Stimulated activated CD4-positive, alpha-beta T cell treated with anti-CD3 and anti-CD28 coated beads, TNF-alpha, amount 100 ng/mL, for 48 hours (primary cell): ENCODE results near the gene RHBDL1.

Experiments
- DNase-seq, 3 donors: peaks; one replicate each; pipeline ENCODE4 v3.0.0-alpha.2; 2020; ENCODE audit warnings: low read depth in 3 of 3

RHBDL1 gene

GRCh38 chr16:672851-673250 lies 2.6 kb upstream of the RHBDL1 start:
- DNase-seq, result no peak

DNA sequence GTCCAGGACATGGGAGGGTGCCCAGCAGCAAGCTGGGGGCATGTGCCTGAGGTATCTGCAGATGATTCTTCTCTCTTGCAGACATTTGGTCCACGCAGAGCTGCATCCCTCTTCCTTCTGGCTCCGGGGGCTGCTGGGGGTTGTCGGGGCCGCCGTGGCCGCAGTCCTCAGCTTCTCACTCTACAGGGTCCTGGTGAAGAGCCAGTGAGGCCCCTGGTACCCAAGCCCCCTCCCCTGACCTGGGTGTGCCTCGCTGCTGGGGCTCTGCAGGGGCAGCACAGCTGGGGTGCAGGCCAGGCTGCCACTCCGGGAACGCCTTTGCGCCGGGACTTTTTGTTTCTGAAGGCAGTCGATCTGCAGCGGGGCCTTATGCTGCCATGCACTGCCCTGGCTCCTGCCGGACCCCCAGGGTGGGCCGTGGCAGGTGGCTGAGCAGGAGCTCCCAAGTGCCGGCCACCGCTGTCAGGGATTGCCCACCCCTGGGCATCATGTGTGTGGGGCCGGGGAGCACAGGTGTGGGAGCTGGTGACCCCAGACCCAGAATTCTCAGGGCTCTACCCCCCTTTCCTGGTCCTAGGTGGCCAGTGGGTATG lies 2.0 kb upstream of the RHBDL1 start:
- DNase-seq, result no peak

GRCh38 chr16:674214-674881 lies 1.1 kb upstream of the RHBDL1 start:
- DNase-seq, result no peak

DNA sequence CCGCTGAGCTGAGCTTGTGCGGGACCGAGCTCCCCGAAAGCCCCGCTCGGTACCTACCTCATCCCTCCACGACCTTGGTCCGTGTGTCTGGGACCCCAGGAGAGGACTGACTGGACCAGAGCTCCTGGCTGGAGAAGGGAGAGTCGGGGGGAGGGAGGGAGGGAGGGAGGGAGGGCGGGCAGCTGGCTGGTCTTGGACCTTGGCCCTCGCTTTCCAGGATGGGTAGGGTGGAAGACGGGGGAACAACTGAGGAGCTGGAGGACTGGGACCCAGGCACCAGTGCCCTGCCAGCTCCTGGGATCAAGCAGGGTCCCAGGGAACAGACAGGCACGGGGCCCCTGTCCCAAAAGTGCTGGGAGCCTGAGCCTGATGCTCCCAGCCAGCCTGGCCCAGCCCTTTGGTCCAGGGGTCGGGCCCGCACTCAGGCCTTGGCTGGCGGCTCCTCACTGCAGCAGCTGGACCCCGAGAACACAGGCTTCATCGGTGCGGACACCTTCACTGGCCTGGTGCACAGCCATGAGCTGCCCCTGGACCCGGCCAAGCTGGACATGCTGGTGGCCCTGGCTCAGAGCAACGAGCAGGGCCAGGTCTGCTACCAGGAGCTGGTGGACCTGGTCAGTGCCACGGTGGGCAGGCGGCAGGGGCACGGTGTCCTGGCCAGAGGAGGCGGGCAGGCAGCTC lies 553 bp downstream of the RHBDL1 start:
- DNase-seq, result no peak

DNA sequence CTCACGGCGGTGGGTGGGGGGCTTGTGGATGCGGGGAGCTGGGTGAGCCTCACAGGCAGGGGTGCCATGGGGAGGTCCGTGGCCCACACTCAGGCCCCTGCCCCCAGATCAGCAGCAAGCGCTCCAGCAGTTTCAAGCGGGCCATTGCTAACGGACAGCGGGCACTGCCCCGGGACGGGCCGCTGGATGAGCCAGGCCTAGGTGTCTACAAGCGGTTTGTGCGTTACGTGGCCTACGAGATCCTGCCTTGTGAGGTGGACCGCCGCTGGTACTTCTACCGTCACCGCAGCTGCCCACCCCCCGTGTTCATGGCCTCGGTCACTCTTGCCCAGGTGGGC lies 1.1 kb downstream of the RHBDL1 start:
- no peak for DNase-seq

GRCh38 chr16:676913-677312 lies 1.4 kb downstream of the RHBDL1 start:
- no peak for DNase-seq

GRCh38 chr16:677316-678190 lies 2.1 kb downstream of the RHBDL1 start:
- no peak for DNase-seq

- DNase-seq, result no peak
Measured at GRCh38 chr16:678209-678857, 2.9 kb downstream of the RHBDL1 start.

DNA sequence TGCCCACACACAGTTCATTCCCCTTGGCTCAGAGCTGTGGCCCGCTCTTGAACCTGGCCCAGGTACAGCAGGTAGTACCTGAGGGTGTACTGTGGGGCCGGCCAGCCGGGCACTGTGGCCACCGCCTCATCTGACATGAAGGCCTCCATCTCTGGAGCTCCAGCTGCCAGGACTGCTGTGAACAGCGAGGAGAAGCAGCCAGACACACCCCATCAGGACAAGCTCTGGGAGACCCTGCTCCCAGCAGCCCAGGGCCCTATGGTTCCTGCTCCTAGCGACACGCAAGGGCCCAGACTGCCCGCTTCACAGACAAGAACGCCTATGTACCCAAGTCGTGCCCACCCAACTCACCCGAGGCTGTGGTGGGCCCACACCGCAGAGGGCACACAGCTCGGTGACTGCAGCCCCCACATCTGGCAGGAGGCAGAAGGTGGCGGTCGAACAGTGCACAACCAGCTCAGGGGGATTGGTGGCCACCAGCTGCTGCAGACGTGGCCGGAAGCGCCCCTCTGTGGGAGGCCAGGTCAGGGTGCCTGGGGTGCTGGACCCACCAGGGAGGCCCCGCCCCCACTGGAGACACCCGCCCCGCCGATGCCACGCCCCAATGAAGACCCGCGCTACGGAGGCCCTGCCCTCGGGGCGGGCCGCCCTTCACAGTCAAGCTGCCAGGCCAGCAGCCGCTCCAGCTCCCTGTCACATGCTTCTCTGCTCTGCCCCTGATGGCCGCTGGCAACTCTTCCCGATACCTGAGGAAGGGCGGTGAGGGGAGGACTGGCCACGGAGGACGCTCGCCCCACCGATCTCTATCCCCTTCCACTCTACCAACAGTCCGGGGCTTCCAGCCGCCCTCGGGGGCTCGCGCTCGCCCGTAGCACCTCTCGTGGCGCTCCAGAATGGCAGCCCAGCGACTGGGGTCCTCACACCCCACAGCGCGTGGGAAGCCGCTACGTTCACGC lies 3.7 kb downstream of the RHBDL1 start:
- peak in 1 of 3 donors; percentile 37 for DNase-seq

GRCh38 chr16:679814-680624 lies 4.5 kb downstream of the RHBDL1 start, which contains the start of gene STUB1:
TSS of gene STUB1 (plus strand) at chr16:680410. CDS start at chr16:680526, 116 bp downstream.
- DNase-seq, result peak; percentile 84 to 93 (median 87)

DNA sequence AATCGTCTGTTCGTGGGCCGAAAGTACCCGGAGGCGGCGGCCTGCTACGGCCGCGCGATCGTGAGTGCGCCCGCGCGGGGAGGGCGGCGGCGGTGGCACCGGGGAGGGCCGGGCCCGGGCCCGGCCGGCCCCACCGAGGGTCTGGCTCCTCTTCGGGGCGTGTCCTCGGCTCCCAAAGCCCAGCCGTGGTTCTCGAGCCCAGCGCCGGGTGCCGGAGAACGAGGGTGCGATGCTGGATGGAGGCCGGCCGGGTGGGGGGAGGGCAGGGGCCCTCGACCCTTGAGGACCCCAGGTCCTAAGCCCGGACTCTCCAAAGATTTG lies 5.1 kb downstream of the RHBDL1 start:
- no peak for DNase-seq

DNA sequence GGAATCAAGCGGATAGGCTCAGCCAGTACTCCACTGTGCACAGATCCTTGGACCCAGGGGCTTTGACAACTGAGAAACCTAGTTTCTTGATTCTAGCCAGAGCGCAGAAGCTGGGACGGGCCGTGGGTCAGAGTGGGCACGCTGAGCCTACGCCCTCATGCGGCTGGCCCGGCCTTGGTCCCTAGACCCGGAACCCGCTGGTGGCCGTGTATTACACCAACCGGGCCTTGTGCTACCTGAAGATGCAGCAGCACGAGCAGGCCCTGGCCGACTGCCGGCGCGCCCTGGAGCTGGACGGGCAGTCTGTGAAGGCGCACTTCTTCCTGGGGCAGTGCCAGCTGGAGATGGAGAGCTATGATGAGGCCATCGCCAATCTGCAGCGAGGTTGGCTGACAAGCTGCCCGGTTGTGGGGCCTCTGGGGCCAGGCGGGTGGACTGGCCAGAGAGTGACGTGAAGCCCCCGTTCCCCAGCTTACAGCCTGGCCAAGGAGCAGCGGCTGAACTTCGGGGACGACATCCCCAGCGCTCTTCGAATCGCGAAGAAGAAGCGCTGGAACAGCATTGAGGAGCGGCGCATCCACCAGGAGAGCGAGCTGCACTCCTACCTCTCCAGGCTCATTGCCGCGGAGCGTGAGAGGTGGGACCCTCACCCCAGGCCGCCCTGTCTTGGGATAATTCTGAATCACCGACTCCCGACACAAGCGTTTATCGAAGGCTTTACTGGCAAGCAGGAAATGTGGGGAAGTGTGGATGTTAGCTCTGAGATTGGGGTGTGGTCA lies 5.7 kb downstream of the RHBDL1 start:
- no peak for DNase-seq

DNA sequence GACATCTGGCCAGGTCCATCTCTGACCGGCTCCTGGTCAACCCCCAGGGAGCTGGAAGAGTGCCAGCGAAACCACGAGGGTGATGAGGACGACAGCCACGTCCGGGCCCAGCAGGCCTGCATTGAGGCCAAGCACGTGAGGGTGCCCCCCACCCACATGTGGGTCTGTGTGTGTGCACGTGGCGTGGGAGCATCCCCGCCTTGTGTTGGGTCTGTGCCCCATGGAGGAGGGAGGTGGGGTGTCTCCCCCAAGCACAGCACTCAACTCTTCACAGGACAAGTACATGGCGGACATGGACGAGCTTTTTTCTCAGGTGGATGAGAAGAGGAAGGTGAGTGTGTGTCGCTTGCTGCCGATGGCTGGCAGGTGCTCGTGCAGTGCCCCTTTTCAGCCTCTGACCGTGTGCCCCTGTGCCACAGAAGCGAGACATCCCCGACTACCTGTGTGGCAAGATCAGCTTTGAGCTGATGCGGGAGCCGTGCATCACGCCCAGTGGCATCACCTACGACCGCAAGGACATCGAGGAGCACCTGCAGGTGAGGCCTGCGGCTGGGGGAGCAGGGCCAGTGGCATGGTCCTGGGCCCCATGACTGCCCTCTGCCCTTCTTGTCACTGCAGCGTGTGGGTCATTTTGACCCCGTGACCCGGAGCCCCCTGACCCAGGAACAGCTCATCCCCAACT lies 6.4 kb downstream of the RHBDL1 start:
- DNase-seq, result no peak

DNA sequence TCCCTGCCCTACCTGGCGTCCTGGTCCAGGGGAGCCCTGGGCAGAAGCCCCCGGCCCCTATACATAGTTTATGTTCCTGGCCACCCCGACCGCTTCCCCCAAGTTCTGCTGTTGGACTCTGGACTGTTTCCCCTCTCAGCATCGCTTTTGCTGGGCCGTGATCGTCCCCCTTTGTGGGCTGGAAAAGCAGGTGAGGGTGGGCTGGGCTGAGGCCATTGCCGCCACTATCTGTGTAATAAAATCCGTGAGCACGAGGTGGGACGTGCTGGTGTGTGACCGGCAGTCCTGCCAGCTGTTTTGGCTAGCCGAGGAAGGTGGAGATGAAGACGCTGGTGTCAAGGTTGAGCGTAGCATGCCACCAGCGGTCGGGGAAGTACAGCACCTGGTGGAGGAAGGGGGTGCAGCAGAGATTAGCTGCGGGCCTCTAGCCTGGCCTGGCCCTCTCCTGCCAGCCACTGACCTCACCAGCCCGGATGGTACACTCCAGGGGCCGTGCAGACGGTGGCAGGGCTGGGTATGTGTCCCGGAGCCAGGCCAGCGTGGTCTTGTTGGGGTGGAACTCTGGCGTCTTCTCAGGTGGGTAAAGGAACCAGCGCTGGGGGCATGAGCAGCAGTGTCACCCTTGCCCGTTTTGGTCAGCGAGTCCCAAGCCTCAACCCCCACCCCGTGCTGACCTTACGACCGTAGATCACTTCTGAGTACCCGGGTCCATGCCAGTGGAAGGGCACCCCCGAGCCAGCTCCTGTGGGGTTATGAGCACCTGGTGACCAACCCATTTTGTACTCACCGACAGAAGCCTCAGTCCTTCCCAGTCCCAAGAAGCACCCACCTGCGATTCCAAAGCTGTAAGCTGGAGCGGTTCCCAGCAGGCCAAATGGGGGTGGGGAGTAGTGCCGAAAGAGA lies 7.3 kb downstream of the RHBDL1 start:
- DNase-seq, result no peak

DNA sequence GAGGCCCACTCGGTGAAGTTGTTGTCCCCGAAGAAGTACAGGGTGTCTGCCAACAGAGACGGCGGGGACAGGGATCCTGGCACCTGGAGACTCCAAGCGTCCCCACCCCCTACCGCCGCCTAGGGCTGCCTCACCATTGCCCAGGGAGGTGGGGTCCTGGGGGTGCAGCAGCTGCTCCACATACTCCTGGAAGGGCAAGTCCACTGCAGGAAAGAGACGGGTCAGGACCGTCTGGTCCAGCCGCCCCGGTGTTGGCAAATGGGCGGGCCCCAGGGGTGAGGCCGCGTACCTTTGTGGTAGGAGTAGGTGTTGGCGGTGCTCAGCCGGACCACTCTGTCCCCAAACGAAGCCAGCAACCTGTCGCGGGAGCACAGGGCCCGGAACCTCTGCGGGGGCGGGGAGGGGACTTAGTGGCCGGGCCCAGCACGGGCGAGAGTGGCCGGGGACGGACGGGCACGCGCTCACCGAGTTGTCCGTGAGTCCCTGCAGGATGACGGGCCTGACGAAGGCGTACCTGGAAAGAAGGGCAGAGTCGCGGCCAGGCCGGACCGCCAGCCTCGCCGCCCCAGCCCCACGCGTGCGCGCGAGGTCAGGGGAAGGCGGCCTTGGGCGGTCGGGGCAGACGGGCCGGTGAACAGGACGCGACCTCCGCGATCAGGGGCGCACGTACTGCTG lies 8.1 kb downstream of the RHBDL1 start:
- no peak for DNase-seq

DNA sequence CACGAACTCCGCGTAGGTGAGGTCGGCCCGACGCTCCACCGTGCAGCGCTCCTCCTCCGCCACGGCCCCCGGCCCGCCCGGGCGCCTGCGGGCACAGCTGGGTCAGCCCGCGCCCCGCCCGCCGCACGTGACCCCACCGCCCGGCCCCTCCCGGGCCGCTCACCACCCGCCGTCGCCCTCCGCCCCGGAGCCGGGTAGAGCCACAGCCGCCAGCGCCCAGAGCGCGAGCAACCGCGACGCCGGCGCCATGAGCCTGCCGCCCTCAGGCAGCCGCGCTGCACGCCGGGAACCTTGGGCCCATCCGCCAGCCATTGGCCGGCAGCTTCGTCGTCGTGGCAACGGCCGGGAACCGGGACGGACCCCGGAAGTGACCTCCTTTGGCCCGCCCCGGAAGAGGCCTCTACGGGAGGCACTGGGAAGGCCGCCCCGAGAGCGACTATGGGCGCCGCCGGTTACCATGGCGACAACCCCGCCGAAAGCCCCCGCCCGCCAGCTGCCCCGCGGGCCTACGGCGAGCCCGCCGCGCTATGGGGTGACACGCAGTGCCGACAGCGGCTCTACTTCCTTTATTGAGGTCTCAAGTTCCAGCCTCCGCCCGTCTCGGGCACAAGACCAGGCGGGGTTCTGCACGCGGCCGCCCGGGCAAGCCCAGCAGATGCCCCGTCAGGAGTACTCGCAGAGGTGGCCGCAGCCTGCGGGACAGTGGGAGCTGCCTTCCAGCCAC lies 8.8 kb downstream of the RHBDL1 start, which contains the start of gene JMJD8:
Gene JMJD8, minus strand, starts transcription at position 264 of the 724 bp plus-strand sequence. Its CDS starts 15 bp downstream, at position 249.
- peak; percentile 93 to 95 (median 94) for DNase-seq
